ENCODE measurements around the gene CACNG7. TPM values are rescaled to one million over a fixed set of nuclear protein-coding genes. Genes with fewer than 3 reads are reported as not detected.

Gene CACNG7
- polyA plus RNA-seq, 1 donor: 1.4 TPM

- no peaks in the 10 kb centered on the region for H3K9me3 ChIP-seq (ENCODE audit: control insufficient read depth, low read depth, low read length)
- peaks cover 14% of the 10 kb centered on the region for H3K4me1 ChIP-seq (ENCODE audit: control insufficient read depth, insufficient read depth, low read length)
- peaks cover 4% of the 10 kb centered on the region for H3K36me3 ChIP-seq (ENCODE audit: control insufficient read depth, insufficient read depth, low read length)
- peaks cover 48% of the 10 kb centered on the region for H3K27me3 ChIP-seq (ENCODE audit: control insufficient read depth, insufficient read depth, low read length)
- DNase-seq: peak; percentile 88 to 89
- WGBS (ENCODE audit: insufficient coverage, low lambda C conversion rate): 0% methylated on average over 3 of the region's 51 CpGs
- H3K4me3 ChIP-seq (ENCODE audit: low read length): peak overlapping the region; percentile 43
- no peak overlapping the region for H3K27ac ChIP-seq (ENCODE audit: low read length)
Observed at GRCh38 chr19:53879140-53880081, 29.7 kb upstream of the CACNG7 start.

- DNase-seq: no peak
- WGBS (ENCODE audit: insufficient coverage, low lambda C conversion rate): 39% methylated on average over 4 of the region's 6 CpGs
- Histone ChIP-seq H3K4me3 (ENCODE audit: low read length) (no peak overlapping the region), H3K36me3 (ENCODE audit: control insufficient read depth, insufficient read depth, low read length) (no peaks in the 10 kb centered on the region), H3K27ac (ENCODE audit: low read length) (no peak overlapping the region), H3K4me1 (ENCODE audit: control insufficient read depth, insufficient read depth, low read length) (peaks cover 12% of the 10 kb centered on the region), H3K9me3 (ENCODE audit: control insufficient read depth, low read depth, low read length) (no peaks in the 10 kb centered on the region), H3K27me3 (ENCODE audit: control insufficient read depth, insufficient read depth, low read length) (peaks cover 57% of the 10 kb centered on the region)
Observed at GRCh38 chr19:53880711-53881481, 28.2 kb upstream of the CACNG7 start.

- no CpG with 5 or more reads among the region's 49 CpGs for WGBS (ENCODE audit: insufficient coverage, low lambda C conversion rate)
- H3K36me3 ChIP-seq (ENCODE audit: control insufficient read depth, insufficient read depth, low read length): no peaks in the 10 kb centered on the region
- peaks cover 12% of the 10 kb centered on the region for H3K4me1 ChIP-seq (ENCODE audit: control insufficient read depth, insufficient read depth, low read length)
- H3K4me3 ChIP-seq (ENCODE audit: low read length): peak within 1 kb of the TSS; percentile 24
- H3K27ac ChIP-seq (ENCODE audit: low read length): no peak within 1 kb of the TSS
- H3K27me3 ChIP-seq (ENCODE audit: control insufficient read depth, insufficient read depth, low read length): peaks cover 61% of the 10 kb centered on the region
- DNase-seq: peak in 1 of 2 donors; percentile 64
- H3K9me3 ChIP-seq (ENCODE audit: control insufficient read depth, low read depth, low read length): no peaks in the 10 kb centered on the region
Observed at GRCh38 chr19:53881482-53882390, 27.3 kb upstream of the CACNG7 start, which contains the start of gene PRKCG. Gene PRKCG, plus strand, starts transcription at chr19:53882197. Its CDS starts 298 bp downstream, at chr19:53882495.

- no peaks in the 10 kb centered on the region for H3K36me3 ChIP-seq (ENCODE audit: control insufficient read depth, insufficient read depth, low read length)
- no peak overlapping the region for H3K27ac ChIP-seq (ENCODE audit: low read length)
- DNase-seq: no peak
- no peaks in the 10 kb centered on the region for H3K9me3 ChIP-seq (ENCODE audit: control insufficient read depth, low read depth, low read length)
- H3K27me3 ChIP-seq (ENCODE audit: control insufficient read depth, insufficient read depth, low read length): peaks cover 61% of the 10 kb centered on the region
- peaks cover 12% of the 10 kb centered on the region for H3K4me1 ChIP-seq (ENCODE audit: control insufficient read depth, insufficient read depth, low read length)
- H3K4me3 ChIP-seq (ENCODE audit: low read length): no peak overlapping the region
- WGBS (ENCODE audit: insufficient coverage, low lambda C conversion rate): no CpG with 5 or more reads among the region's 18 CpGs
Observed at GRCh38 chr19:53882391-53883050, 26.6 kb upstream of the CACNG7 start.

GRCh38 chr19:53883231-53883661, 25.8 kb upstream of the CACNG7 start:
- no peaks in the 10 kb centered on the region for H3K9me3 ChIP-seq (ENCODE audit: control insufficient read depth, low read depth, low read length)
- no CpG with 5 or more reads among the region's 19 CpGs for WGBS (ENCODE audit: insufficient coverage, low lambda C conversion rate)
- no peak for DNase-seq
- peaks cover 61% of the 10 kb centered on the region for H3K27me3 ChIP-seq (ENCODE audit: control insufficient read depth, insufficient read depth, low read length)
- peaks cover 12% of the 10 kb centered on the region for H3K4me1 ChIP-seq (ENCODE audit: control insufficient read depth, insufficient read depth, low read length)
- H3K36me3 ChIP-seq (ENCODE audit: control insufficient read depth, insufficient read depth, low read length): no peaks in the 10 kb centered on the region
- H3K4me3 ChIP-seq (ENCODE audit: low read length): no peak overlapping the region
- H3K27ac ChIP-seq (ENCODE audit: low read length): no peak overlapping the region

GRCh38 chr19:53883741-53884140, 25.3 kb upstream of the CACNG7 start:
- DNase-seq: no peak
- Histone ChIP-seq H3K36me3 (ENCODE audit: control insufficient read depth, insufficient read depth, low read length) (no peaks in the 10 kb centered on the region), H3K4me3 (ENCODE audit: low read length) (no peak overlapping the region), H3K27ac (ENCODE audit: low read length) (no peak overlapping the region), H3K9me3 (ENCODE audit: control insufficient read depth, low read depth, low read length) (no peaks in the 10 kb centered on the region), H3K4me1 (ENCODE audit: control insufficient read depth, insufficient read depth, low read length) (peaks cover 12% of the 10 kb centered on the region), H3K27me3 (ENCODE audit: control insufficient read depth, insufficient read depth, low read length) (peaks cover 61% of the 10 kb centered on the region)
- 15% methylated on average over 7 of the region's 11 CpGs for WGBS (ENCODE audit: insufficient coverage, low lambda C conversion rate)

GRCh38 chr19:53884256-53884655, 24.8 kb upstream of the CACNG7 start:
- Histone ChIP-seq H3K4me3 (ENCODE audit: low read length) (no peak overlapping the region), H3K36me3 (ENCODE audit: control insufficient read depth, insufficient read depth, low read length) (no peaks in the 10 kb centered on the region), H3K27me3 (ENCODE audit: control insufficient read depth, insufficient read depth, low read length) (peaks cover 61% of the 10 kb centered on the region), H3K27ac (ENCODE audit: low read length) (no peak overlapping the region), H3K4me1 (ENCODE audit: control insufficient read depth, insufficient read depth, low read length) (peaks cover 12% of the 10 kb centered on the region), H3K9me3 (ENCODE audit: control insufficient read depth, low read depth, low read length) (no peaks in the 10 kb centered on the region)
- WGBS (ENCODE audit: insufficient coverage, low lambda C conversion rate): 59% methylated on average over 3 of the region's 12 CpGs
- no peak for DNase-seq

- Histone ChIP-seq H3K4me1 (ENCODE audit: control insufficient read depth, insufficient read depth, low read length) (peaks cover 8% of the 10 kb centered on the region), H3K4me3 (ENCODE audit: low read length) (no peak overlapping the region), H3K9me3 (ENCODE audit: control insufficient read depth, low read depth, low read length) (no peaks in the 10 kb centered on the region), H3K36me3 (ENCODE audit: control insufficient read depth, insufficient read depth, low read length) (no peaks in the 10 kb centered on the region), H3K27ac (ENCODE audit: low read length) (no peak overlapping the region), H3K27me3 (ENCODE audit: control insufficient read depth, insufficient read depth, low read length) (peaks cover 57% of the 10 kb centered on the region)
- DNase-seq: no peak
- 100% methylated on average over 1 of the region's 10 CpGs for WGBS (ENCODE audit: insufficient coverage, low lambda C conversion rate)
Observed at GRCh38 chr19:53885036-53885435, 24.0 kb upstream of the CACNG7 start.

GRCh38 chr19:53892301-53892980, 16.6 kb upstream of the CACNG7 start:
- Histone ChIP-seq H3K27me3 (ENCODE audit: control insufficient read depth, insufficient read depth, low read length) (peaks cover 17% of the 10 kb centered on the region), H3K4me3 (ENCODE audit: low read length) (no peak overlapping the region), H3K36me3 (ENCODE audit: control insufficient read depth, insufficient read depth, low read length) (no peaks in the 10 kb centered on the region), H3K27ac (ENCODE audit: low read length) (no peak overlapping the region), H3K4me1 (ENCODE audit: control insufficient read depth, insufficient read depth, low read length) (no peaks in the 10 kb centered on the region), H3K9me3 (ENCODE audit: control insufficient read depth, low read depth, low read length) (no peaks in the 10 kb centered on the region)
- DNase-seq: no peak
- 43% methylated on average over 3 of the region's 23 CpGs for WGBS (ENCODE audit: insufficient coverage, low lambda C conversion rate)
